ENCODE results near the gene LCE1A.

LCE1A gene

DNA sequence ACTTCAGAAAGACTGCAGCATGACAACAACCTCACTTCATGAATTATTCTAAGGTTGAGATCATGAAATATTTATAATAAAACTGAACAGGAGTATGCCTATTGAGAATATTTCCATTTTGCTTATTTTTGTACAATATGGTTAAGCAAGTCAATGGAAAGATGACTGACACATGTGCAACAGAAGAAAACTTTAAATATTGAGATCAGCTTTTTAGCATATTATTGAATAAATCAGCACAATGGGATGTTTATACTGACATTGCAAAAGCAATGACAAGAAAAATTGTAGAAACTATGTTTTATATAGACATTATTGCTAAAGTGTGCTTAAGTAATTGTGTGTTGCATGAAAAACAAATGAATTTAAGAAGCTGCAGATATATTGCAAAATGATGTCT is 37.2 kb downstream of the LCE1A start:
- H3K4me1 ChIP-seq (ENCODE audit: control insufficient read depth, insufficient read depth, low read depth, low read length): no peaks in the 10 kb centered on the region
- no peak overlapping the region for H2AFZ ChIP-seq (ENCODE audit: low read depth, low read length)
- H2BK15ac ChIP-seq (ENCODE audit: low read depth, poor library complexity, severe bottlenecking): no peak overlapping the region
- H3K18ac ChIP-seq (ENCODE audit: low read depth in 1 of 2, low read length in 2 of 2): no peak overlapping the region
- H3K36me3 ChIP-seq (ENCODE audit: control insufficient read depth in 1 of 2, insufficient read depth in 2 of 2, low read depth in 1 of 2, low read length in 2 of 2): no peaks in the 10 kb centered on the region
- no peaks in the 10 kb centered on the region for H3K9me3 ChIP-seq (ENCODE audit: control insufficient read depth, low read length)
- H3K79me1 ChIP-seq (replicated peaks; ENCODE audit: low read length, poor library complexity, severe bottlenecking): no peaks in the 10 kb centered on the region
- no peak overlapping the region for H2BK5ac ChIP-seq (ENCODE audit: low read depth, low read length, poor library complexity, severe bottlenecking)
- no peak overlapping the region for H3K4me2 ChIP-seq (ENCODE audit: low read length, poor library complexity, severe bottlenecking)
- no peak overlapping the region for H3K9ac ChIP-seq (ENCODE audit: low read length)
- H4K8ac ChIP-seq (ENCODE audit: low read length): no peak overlapping the region
- DNase-seq: no peak
- H3K4ac ChIP-seq (ENCODE audit: low read depth in 1 of 2, low read length in 2 of 2): no peak overlapping the region
- no peak overlapping the region for H4K91ac ChIP-seq (ENCODE audit: low read length)
- no peak overlapping the region for H3K23ac ChIP-seq (ENCODE audit: low read length in 2 of 2)
- H2AK5ac ChIP-seq (ENCODE audit: low read length, severe bottlenecking): no peak overlapping the region
- H3K14ac ChIP-seq (ENCODE audit: low read length in 2 of 2): no peak overlapping the region
- no peak overlapping the region for H2BK12ac ChIP-seq (ENCODE audit: low read length in 2 of 2)
- H3K27ac ChIP-seq (ENCODE audit: low read length, poor library complexity, severe bottlenecking): no peak overlapping the region
- H3K4me3 ChIP-seq (ENCODE audit: insufficient read depth in 1 of 2, low read depth in 1 of 2, low read length in 2 of 2): no peak overlapping the region
- H3K27me3 ChIP-seq (ENCODE audit: control insufficient read depth in 1 of 2, insufficient read depth in 1 of 2, low read length in 2 of 2): peaks cover 0 to 5% of the 10 kb centered on the region in 2 experiments
- H2BK120ac ChIP-seq (ENCODE audit: low read depth, low read length): no peak overlapping the region

DNA sequence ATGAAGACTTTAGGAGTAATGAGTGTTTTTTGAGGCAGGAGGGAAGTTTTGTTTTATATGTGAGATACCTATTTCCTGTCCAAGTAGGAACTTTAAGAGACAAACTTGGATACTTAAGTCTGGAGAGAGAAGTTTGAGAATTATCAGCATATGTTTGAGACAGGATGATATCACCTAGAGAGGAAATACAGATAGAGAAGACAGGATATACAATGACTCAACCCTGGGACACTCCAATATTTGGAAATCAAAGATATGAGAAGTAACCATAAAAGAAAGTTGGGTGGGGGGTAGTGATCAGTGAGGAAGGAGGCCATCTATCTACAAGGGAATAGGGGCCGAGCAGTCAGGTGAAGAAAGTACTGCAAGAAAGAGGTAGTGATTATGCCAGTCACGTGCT is 39.0 kb downstream of the LCE1A start:
- Histone ChIP-seq H2BK15ac (ENCODE audit: low read depth, poor library complexity, severe bottlenecking) (no peak overlapping the region), H3K18ac (ENCODE audit: low read depth in 1 of 2, low read length in 2 of 2) (no peak overlapping the region), H2AK5ac (ENCODE audit: low read length, severe bottlenecking) (no peak overlapping the region), H2BK5ac (ENCODE audit: low read depth, low read length, poor library complexity, severe bottlenecking) (no peak overlapping the region), H3K23ac (ENCODE audit: low read length in 2 of 2) (no peak overlapping the region), H3K4me1 (ENCODE audit: control insufficient read depth, insufficient read depth, low read depth, low read length) (no peaks in the 10 kb centered on the region), H3K4ac (ENCODE audit: low read depth in 1 of 2, low read length in 2 of 2) (no peak overlapping the region), H2AFZ (ENCODE audit: low read depth, low read length) (no peak overlapping the region), H3K36me3 (ENCODE audit: control insufficient read depth in 1 of 2, insufficient read depth in 2 of 2, low read depth in 1 of 2, low read length in 2 of 2) (no peaks in the 10 kb centered on the region), H3K14ac (ENCODE audit: low read length in 2 of 2) (no peak overlapping the region), H3K4me2 (ENCODE audit: low read length, poor library complexity, severe bottlenecking) (no peak overlapping the region), H3K4me3 (ENCODE audit: insufficient read depth in 1 of 2, low read depth in 1 of 2, low read length in 2 of 2) (no peak overlapping the region), H3K79me1 (replicated peaks; ENCODE audit: low read length, poor library complexity, severe bottlenecking) (no peaks in the 10 kb centered on the region), H2BK12ac (ENCODE audit: low read length in 2 of 2) (no peak overlapping the region), H3K9me3 (ENCODE audit: control insufficient read depth, low read length) (no peaks in the 10 kb centered on the region), H4K8ac (ENCODE audit: low read length) (no peak overlapping the region), H2BK120ac (ENCODE audit: low read depth, low read length) (no peak overlapping the region), H4K91ac (ENCODE audit: low read length) (no peak overlapping the region), H3K27ac (ENCODE audit: low read length, poor library complexity, severe bottlenecking) (no peak overlapping the region), H3K27me3 (ENCODE audit: control insufficient read depth in 1 of 2, insufficient read depth in 1 of 2, low read length in 2 of 2) (no peaks in the 10 kb centered on the region), H3K9ac (ENCODE audit: low read length) (no peak overlapping the region)
- DNase-seq: no peak
- 43% methylated on average over 2 of the region's 2 CpGs for WGBS

DNA sequence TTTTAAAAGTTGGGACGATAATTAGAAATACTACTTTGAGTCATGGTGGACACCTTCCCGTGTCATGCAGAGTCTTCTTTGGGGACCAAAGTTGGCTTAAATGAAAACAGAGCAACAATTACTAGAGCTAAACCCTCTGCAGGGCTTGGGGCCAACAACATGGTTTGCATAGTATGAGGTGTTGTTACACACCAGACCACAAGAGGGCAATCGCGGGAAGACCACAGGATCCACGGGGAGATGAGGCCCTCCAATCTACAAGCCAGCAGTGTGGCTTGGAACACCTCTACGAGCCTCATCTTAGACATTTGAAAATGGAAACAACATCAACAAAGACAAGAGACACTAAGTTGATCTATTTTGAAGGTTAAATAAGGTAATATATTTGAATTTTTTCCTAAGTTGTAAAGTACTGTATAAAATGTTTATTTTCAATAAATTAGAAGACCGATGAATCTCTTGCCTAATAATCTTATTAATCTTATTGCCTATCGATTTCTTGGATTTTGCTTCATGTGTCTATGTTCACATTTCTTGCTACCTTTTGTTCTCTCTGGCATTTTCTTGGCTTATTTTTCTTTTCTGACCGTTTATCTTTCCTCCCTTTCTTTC is 42.6 kb downstream of the LCE1A start:
- no peak overlapping the region for H2AK5ac ChIP-seq (ENCODE audit: low read length, severe bottlenecking)
- no peak overlapping the region for H2BK12ac ChIP-seq (ENCODE audit: low read length in 2 of 2)
- no peaks in the 10 kb centered on the region for H3K9me3 ChIP-seq (ENCODE audit: control insufficient read depth, low read length)
- H4K91ac ChIP-seq (ENCODE audit: low read length): no peak overlapping the region
- peak overlapping the region; percentile 33 for H3K9ac ChIP-seq (ENCODE audit: low read length)
- H2BK120ac ChIP-seq (ENCODE audit: low read depth, low read length): no peak overlapping the region
- no peaks in the 10 kb centered on the region for H3K27me3 ChIP-seq (ENCODE audit: control insufficient read depth in 1 of 2, insufficient read depth in 1 of 2, low read length in 2 of 2)
- H3K27ac ChIP-seq (ENCODE audit: low read length, poor library complexity, severe bottlenecking): no peak overlapping the region
- no peak overlapping the region for H2BK5ac ChIP-seq (ENCODE audit: low read depth, low read length, poor library complexity, severe bottlenecking)
- no peaks in the 10 kb centered on the region for H3K4me1 ChIP-seq (ENCODE audit: control insufficient read depth, insufficient read depth, low read depth, low read length)
- no peak overlapping the region for H4K8ac ChIP-seq (ENCODE audit: low read length)
- no peaks in the 10 kb centered on the region for H3K36me3 ChIP-seq (ENCODE audit: control insufficient read depth in 1 of 2, insufficient read depth in 2 of 2, low read depth in 1 of 2, low read length in 2 of 2)
- no peak overlapping the region for H3K14ac ChIP-seq (ENCODE audit: low read length in 2 of 2)
- H2BK15ac ChIP-seq (ENCODE audit: low read depth, poor library complexity, severe bottlenecking): no peak overlapping the region
- 34% methylated on average over 8 of the region's 9 CpGs for WGBS
- H3K4me3 ChIP-seq (ENCODE audit: insufficient read depth in 1 of 2, low read depth in 1 of 2, low read length in 2 of 2): no peak overlapping the region
- no peak overlapping the region for H3K18ac ChIP-seq (ENCODE audit: low read depth in 1 of 2, low read length in 2 of 2)
- no peak overlapping the region for H3K4ac ChIP-seq (ENCODE audit: low read depth in 1 of 2, low read length in 2 of 2)
- H2AFZ ChIP-seq (ENCODE audit: low read depth, low read length): no peak overlapping the region
- no peak overlapping the region for H3K4me2 ChIP-seq (ENCODE audit: low read length, poor library complexity, severe bottlenecking)
- no peaks in the 10 kb centered on the region for H3K79me1 ChIP-seq (replicated peaks; ENCODE audit: low read length, poor library complexity, severe bottlenecking)
- H3K23ac ChIP-seq (ENCODE audit: low read length in 2 of 2): no peak overlapping the region
- peak; percentile 26 for DNase-seq

DNA sequence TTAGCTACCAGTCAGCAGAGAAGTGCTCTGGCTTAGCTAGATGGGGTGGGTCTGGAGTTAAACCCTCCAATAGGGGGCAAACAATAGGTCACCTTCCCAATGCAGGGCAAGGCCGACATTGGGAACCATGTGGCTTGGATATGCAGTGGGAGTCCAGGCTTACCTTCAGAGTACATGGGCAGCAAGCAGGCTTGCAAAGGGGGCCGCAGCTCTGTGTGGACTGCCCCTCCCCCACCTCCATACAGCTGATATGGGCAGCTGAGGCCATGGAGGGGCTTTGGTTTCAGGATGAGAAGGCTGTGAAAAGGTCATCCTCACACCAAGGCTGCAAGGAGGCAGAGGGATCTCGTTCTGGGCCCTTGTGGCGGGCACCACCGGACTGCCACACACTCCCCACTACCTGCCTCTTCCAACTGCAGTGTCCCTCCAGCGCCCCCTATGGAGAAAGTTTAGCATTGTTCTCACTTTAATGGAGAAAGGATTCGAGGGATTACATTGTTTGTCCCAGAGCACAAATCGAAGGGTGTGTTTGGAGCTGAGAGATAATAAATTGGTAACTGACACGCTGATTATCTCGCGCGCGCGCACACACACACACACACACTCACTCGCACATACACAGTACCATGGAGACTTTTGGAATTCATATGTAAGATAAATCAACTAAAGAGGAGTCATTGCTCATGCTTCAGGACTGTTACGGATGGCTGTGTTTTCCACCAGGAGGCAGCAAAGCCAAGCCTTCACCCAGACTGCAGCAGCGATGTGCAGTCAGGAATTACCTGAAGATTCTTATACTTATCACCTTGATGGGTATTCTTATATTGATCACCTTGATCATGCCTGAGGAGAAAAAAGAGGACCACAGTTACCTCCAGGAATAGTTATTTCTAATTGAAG is 43.8 kb downstream of the LCE1A start:
- 54% methylated on average over 5 of the region's 17 CpGs for WGBS
- no peak overlapping the region for H3K14ac ChIP-seq (ENCODE audit: low read length in 2 of 2)
- no peak overlapping the region for H3K4me2 ChIP-seq (ENCODE audit: low read length, poor library complexity, severe bottlenecking)

More for the DNA sequence above, 43.8 kb downstream of the LCE1A start:
- Histone ChIP-seq H2AFZ (ENCODE audit: low read depth, low read length) (no peak overlapping the region), H3K4ac (ENCODE audit: low read depth in 1 of 2, low read length in 2 of 2) (no peak overlapping the region), H3K9ac (ENCODE audit: low read length) (no peak overlapping the region), H3K79me1 (replicated peaks; ENCODE audit: low read length, poor library complexity, severe bottlenecking) (no peaks in the 10 kb centered on the region), H2BK5ac (ENCODE audit: low read depth, low read length, poor library complexity, severe bottlenecking) (no peak overlapping the region), H3K9me3 (ENCODE audit: control insufficient read depth, low read length) (no peaks in the 10 kb centered on the region), H3K4me1 (ENCODE audit: control insufficient read depth, insufficient read depth, low read depth, low read length) (no peaks in the 10 kb centered on the region), H2BK12ac (ENCODE audit: low read length in 2 of 2) (no peak overlapping the region), H3K27me3 (ENCODE audit: control insufficient read depth in 1 of 2, insufficient read depth in 1 of 2, low read length in 2 of 2) (no peaks in the 10 kb centered on the region), H3K23ac (ENCODE audit: low read length in 2 of 2) (no peak overlapping the region), H4K8ac (ENCODE audit: low read length) (no peak overlapping the region), H2BK120ac (ENCODE audit: low read depth, low read length) (no peak overlapping the region), H3K18ac (ENCODE audit: low read depth in 1 of 2, low read length in 2 of 2) (no peak overlapping the region), H2AK5ac (ENCODE audit: low read length, severe bottlenecking) (no peak overlapping the region), H3K27ac (ENCODE audit: low read length, poor library complexity, severe bottlenecking) (no peak overlapping the region), H4K91ac (ENCODE audit: low read length) (no peak overlapping the region), H3K4me3 (ENCODE audit: insufficient read depth in 1 of 2, low read depth in 1 of 2, low read length in 2 of 2) (peak overlapping the region; percentile 11 to 41), H2BK15ac (ENCODE audit: low read depth, poor library complexity, severe bottlenecking) (no peak overlapping the region), H3K36me3 (ENCODE audit: control insufficient read depth in 1 of 2, insufficient read depth in 2 of 2, low read depth in 1 of 2, low read length in 2 of 2) (no peaks in the 10 kb centered on the region)
- no peak for DNase-seq

All from mesenchymal stem cell (in vitro differentiated cells and primary cell).